Hematopoietic multipotent progenitor cell treated with erythropoietin and hydrocortisone succinate and interleukin-3 and kit ligand, for 17 days (in vitro differentiated cells): ENCODE data around the gene GBP1.
"Not testable (repeated sequence)": the region's sequence is repeated elsewhere in the genome, so short reads cannot be mapped to it uniquely, and the experiment has no call there.

ENCODE experiments used
- DNase-seq: peaks from one replicate; pipeline ENCODE4 v3.0.0-alpha.2; 2015; ENCODE audit warnings: low spot score

Gene GBP1

DNA sequence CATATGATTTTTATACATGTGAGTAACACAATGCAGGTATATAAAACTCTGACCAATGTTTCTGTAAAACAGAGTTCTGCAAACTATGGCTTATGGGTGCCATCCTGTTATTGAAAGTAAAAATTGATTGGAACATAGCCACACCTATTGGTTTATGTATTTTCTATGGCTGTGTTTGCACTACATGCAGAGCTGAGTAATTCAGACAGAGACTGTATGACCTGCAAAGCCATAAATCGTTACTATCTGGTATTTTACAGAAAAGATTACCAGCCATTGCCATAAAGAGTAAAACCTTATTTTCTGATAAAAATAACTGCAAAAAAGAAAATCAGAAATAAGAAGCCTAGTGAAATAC is 13.1 kb downstream of the GBP1 start:
- no peak for DNase-seq

DNA sequence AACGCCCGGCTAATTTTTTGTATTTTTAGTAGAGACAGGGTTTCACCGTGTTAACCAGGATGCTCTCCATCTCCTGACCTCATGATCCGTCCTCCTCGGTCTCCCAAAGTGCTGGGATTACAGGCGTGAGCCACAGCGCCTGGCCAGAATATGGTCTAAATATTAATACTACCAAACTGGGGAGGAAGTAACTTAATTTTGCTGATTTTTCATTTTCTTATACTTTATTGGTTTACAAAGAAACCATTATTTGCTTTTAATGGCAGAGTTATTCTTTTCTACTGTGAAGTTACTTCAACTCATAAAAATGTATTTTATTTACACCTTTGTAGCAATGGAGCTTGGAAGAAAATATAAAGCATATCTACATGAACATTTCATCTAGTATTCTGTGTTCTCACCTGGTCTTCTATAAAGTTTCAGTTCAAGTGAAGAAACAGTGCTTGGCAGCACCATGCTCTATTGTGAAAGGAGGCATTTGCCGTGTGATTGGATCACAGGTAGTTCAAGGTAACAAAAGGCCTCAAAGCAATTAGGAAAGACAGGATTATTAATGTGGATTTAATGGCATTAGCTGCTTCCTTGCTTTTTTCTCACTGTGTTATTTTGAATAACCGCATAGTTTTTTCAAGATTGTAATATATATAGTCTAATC is 13.6 kb downstream of the GBP1 start:
- DNase-seq: no peak

GRCh38 chr1:89050649-89051033 is 14.4 kb downstream of the GBP1 start:
- DNase-seq: no peak

DNA sequence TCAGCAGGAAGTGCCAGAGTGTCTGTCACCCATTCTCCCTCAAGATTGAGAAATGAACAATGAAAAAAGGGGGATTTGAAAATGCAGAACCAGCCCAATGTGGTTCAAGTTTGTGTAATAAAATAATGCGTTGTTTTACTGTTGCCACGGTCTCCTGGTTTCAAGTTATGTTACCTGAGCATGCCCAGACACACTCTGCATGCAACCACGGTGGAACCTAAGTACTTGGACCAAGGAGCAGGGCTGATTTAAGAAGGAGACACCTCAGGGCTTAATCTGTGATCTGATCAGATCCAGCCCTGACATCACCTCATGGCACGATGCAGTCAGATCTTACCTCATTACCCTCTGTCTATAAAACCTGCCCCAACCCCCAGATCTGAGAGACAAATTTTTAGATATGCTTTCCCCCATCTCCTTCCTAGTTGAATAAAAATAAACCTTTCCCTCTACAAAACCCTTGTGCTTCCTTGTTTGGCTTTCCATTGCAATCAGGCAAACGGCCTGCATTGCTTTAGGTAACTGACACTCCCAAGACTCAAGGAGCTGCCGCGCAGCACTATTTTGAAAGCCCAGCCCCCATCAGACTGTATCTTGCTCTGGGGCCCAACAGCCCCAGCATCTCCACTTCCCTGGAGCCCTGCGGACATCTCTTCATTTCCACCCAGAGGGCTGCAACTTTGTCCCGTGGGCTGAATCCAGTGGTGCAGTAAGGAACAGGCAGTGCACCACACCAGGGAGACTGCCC is 14.9 kb downstream of the GBP1 start:
- DNase-seq: not testable (repeated sequence)

DNA sequence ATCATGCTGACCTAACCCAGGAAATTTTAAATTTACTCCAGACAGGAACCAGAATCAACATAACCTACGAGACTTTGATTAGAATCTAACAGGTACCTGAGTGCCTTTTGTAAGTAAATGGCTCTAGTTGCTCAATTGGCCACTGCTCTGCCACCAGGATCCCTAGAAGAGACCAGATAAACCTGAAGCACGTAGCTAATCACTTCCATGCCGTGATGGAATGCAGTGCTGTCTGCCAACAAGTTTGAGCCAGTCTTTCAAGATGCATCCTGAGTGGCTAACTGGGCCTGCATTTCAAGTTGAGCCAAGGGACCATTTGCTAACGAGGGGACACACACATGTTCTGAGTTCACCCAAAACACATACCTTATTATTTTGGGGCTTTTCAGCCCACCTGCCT is 15.8 kb downstream of the GBP1 start:
- not testable (repeated sequence) for DNase-seq

GRCh38 chr1:89047734-89048133 is 17.3 kb downstream of the GBP1 start:
- DNase-seq: no peak

- DNase-seq: not testable (repeated sequence)
Measured at GRCh38 chr1:89046318-89047183, 18.5 kb downstream of the GBP1 start.

DNA sequence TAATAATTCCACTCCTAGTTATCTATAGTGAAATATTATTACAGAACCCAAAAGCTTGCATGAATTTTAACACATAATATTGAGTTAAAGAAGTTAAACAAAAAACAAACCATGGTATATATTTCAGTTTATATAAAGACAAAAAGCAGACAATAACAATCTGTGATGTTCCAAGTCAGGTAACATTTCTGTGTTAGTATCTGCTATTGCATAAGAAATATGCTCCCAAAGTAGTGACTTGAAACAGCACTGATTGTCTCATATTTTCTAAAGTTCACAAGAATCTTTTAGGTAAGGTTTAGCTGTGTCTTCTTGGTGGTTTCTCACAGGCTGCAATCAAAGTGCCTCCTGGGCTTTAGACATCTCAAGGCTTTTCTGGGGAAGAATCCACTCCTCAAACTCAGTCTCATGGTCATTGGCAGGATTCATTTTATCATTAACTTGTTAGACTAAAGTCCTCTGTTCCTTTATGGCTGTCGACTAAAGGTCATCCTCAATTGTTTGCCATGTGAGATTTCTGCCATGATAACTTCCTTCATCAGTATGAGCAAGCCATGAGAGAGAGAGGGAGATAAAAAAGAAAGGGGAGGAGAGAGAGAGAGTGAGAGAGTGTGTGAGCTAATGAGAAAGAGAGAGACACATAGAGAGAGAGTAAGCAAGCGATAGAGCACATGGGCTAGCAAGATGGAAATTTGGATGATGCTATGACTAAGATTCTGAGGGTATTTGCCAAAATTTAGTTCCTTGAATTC is 19.9 kb downstream of the GBP1 start:
- DNase-seq: no peak

DNA sequence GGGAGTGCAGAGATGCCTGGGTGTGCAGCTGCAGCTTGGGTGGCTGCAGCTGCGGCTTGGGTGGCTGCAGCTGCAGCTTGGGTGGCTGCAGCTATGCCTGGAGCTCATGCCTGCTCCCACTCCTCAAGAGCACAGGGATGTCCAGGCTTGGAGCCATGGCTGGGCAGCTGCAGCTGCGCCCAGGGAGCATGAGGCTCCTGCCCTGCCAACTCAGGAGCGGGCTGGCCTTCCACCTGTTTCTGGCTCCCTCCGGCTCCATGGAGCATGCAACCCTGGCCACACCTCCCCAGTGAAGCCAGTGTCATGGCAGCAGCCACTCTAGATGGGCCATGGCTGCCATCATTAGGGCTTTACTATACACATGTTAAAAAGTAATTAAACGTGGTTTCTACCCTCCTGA is 21.1 kb downstream of the GBP1 start:
- DNase-seq: no peak

DNA sequence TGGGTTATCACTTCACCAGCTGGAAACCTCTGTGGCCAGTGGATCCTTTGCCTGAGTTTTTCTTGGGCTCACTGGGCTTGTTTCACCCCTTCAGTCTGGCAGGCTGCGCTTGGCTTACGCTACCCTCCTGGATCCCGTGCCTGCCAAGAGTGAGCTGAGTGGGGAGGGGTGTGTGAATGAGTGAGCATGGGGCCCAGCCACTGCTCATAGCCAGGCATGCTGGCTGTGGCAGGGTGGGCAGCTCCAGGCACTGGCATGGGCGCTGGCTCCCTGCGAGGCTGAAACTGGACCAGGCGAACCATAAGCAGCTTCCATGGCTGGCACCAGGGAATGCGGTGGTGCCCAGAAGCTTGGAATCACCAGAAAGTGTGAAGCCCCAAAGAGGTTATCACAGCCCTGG is 22.5 kb downstream of the GBP1 start:
- DNase-seq: no peak

DNA sequence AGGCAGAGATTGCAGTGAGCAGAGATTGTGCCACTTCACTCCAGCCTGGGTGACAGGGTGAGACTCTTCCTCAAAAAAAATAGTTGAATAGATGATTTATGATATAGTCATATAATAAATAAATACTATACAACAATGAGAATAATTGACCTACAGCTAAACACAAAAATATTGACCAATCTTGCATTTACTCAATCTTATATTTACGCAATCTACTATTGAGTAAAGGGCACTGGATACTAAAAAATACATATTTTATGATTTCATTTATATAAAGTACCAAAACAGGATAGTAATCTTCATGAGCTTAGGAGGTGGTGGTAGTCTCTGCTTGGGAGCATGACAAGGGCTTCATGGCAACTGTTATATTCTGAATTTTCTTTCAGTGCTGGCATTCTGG is 23.3 kb downstream of the GBP1 start:
- no peak for DNase-seq

GRCh38 chr1:89041119-89041641 is 23.8 kb downstream of the GBP1 start:
- no peak for DNase-seq

GRCh38 chr1:89040315-89040626 is 24.7 kb downstream of the GBP1 start:
- DNase-seq: no peak

DNA sequence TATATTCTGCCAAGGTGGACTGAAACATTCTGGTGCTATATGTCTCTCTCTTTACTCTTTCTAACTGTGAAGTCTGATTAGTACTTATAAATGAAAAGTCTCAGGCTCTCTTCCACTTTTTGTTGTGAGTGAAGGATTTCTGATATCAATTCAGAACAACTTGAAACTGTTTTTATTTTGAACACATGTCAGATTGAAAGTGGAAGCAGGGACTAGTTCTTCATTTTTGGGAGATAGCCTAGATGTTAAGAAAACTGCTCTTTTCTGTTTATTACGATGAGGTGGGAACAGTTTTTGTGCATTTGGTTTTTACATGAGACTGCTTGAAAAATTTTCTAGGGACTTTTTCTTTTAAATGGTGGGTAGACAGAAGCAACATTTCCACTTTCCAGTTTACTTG is 27.8 kb downstream of the GBP1 start:
- no peak for DNase-seq

DNA sequence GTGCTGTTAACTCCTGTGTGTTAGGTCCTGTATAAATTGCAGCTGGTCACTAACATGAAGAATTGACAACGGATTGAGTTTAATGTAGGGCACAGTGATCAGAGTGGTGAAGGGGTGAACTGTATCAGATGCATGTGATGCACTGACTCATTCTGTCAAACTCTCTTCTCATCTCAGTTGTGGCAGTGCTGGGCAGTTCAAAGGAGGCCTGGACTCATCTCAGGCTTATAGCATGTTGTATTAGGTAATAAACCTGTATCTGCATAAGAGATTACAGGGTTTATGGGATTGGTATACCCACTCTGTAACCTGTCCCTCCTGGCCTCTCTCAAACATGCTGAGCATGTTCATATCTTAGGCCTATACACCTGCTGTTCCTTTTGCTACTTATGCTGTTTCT is 29.9 kb downstream of the GBP1 start:
- no peak for DNase-seq

DNA sequence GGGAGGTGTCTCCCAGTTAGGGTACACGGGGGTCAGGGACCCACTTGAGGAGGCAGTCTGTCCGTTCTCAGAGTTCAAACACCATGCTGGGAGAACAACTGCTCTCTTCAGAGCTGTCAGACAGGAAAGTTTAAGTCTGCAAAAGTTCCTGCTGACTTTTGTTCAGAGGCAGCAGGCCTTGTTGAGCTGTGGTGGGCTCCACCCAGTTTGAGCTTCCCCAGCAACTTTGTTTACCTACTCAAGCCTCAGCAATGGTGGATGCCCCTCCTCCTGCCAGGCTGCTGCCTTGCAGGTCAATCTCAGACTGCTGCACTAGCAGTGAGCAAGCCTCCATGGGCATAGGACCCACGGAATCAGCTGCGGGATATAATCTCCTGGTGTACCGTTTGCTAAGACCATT is 31.0 kb downstream of the GBP1 start:
- not testable (repeated sequence) for DNase-seq

- DNase-seq: not testable (repeated sequence)
Measured at GRCh38 chr1:89029051-89029450, 36.0 kb downstream of the GBP1 start.

DNA sequence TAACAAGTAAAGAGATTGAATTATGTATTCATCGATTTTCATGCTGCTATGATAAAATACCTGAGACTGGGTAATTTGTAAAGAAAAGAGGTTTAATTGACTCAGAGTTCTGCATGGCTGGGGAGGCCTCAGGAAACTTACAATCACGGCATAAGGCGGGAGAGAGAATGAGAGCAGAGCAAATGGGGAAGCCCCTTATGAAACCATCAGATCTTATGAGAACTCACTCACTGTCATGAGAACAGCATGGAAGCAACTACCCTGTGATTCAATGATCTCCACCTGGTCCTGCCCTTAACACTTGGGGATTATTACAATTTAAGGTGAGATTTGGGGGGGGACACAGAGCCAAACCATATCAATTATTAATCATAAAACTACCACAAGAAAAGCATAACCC is 39.1 kb downstream of the GBP1 start:
- no peak for DNase-seq

- no peak for DNase-seq
Measured at GRCh38 chr1:89023026-89023425, 42.0 kb downstream of the GBP1 start.

- DNase-seq: peak; percentile 29
Measured at GRCh38 chr1:89022167-89022959, 42.6 kb downstream of the GBP1 start, which contains the start of gene GBP3. Gene GBP3 (minus strand): TSS chr1:89022866. CDS start chr1:89020721, 2,145 bp downstream.

- DNase-seq: not testable (repeated sequence)
Measured at GRCh38 chr1:89018318-89018717, 46.7 kb downstream of the GBP1 start.
